GM18505 (cell line): ENCODE results near the gene HLA-DPB1.
"Not testable (repeated sequence)": the region's sequence is repeated elsewhere in the genome, so short reads cannot be mapped to it uniquely, and the experiment has no call there.

Experiments
- ATAC-seq: cut with Tn5 transposase; IDR thresholded peaks from one replicate; pipeline ENCODE4 v1.9.1; 2021; ENCODE audit not compliant: unreplicated experiment
- POLR2A ChIP-seq: IDR thresholded peaks from 4 replicates; pipeline ENCODE4 v1.6.1; 2011; ENCODE audit warnings: borderline replicate concordance; ENCODE audit not compliant: insufficient read depth, insufficient read length; ENCODE audit errors: extremely low read depth

HLA-DPB1 gene

DNA sequence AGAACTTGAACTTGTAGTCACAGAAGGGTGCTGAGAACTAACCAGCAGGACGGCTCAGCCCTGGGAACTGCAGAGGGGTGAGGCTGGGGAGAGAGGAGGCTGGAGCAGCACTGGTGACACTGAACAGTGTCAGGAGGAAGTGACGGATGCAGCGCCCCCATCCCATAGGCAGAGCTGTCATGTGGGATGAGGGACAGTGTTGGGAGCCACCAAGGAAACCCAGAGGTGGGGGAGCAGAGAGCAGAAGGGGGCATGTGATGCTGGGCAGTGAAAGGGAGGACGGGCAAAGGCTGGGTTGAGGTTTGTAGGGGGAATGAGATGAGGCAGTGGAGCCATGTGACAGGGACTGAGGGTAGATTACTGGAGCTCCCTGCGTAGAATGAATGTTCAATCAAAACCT, 2.1 kb downstream of the HLA-DPB1 start:
- TF ChIP-seq POLR2A: peak; percentile 28
- no peak for ATAC-seq

DNA sequence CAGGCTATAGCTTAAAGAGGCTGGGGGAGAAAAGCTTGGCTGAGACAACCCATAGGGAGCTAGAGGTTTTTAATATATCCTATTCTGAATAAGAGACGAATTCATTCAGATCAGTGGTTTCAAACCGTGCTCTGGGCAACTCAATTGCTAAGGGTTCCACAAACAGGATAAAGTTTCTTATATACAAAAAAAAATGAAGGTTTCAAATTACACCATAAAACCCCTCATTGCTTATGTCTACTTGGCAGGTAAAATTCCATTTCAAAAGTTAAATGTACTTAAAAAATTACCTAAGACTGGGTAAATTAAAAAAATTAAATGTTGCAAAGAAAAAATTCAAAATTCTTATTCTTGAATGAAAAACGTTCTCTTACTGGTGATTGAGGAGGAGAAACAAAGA, 2.7 kb downstream of the HLA-DPB1 start:
- no peak for ATAC-seq
- TF ChIP-seq POLR2A: no peak

DNA sequence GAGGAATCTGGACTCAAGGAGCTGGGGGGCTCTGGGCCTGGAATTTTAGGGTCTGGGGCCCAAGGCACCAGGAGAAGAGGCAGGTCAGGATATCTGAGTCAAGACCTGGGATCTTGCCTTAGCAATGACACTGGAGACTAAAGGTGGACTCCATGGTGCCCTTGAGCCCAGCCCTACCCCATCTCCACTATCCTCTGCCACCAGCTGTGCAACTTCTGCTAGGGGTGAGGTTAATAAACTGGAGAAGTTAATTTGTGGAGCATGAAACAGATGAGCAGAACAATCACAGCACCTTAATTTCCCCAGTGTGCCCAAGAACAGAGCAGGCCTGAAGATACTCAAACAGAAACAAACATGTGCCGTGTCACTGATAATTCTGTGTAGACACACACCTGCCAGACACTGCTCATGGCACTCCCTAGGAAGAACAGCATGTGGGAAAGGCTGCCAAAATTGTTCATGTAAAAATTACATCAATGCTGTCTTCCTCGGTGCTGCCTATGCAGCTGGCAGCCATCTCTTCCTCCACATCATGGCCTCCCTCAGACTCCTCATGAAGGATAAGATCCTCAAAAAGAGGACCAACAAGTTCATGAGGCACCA, 3.2 kb downstream of the HLA-DPB1 start:
- no peak for ATAC-seq
- peak; percentile 9 for TF ChIP-seq POLR2A

DNA sequence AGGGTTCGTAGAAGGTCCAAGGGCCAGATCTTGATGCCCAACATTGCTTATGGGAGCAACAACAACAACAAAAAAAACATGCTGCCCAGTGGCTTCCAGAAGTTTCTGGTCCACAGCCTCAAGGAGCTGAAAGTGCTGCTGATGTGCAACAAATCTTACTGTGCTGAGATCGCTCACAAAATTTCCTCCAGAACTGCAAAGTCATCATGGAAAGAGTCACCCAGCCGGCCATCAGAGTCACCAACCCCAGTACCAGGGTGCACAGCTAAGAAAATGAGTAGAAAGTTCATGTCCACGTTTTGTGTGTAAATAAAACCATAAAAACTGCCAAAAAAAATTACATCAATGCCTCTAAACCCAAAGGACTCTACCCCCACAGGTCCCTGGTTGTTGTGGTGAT, 3.8 kb downstream of the HLA-DPB1 start:
- ATAC-seq: no peak
- no peak for TF ChIP-seq POLR2A

DNA sequence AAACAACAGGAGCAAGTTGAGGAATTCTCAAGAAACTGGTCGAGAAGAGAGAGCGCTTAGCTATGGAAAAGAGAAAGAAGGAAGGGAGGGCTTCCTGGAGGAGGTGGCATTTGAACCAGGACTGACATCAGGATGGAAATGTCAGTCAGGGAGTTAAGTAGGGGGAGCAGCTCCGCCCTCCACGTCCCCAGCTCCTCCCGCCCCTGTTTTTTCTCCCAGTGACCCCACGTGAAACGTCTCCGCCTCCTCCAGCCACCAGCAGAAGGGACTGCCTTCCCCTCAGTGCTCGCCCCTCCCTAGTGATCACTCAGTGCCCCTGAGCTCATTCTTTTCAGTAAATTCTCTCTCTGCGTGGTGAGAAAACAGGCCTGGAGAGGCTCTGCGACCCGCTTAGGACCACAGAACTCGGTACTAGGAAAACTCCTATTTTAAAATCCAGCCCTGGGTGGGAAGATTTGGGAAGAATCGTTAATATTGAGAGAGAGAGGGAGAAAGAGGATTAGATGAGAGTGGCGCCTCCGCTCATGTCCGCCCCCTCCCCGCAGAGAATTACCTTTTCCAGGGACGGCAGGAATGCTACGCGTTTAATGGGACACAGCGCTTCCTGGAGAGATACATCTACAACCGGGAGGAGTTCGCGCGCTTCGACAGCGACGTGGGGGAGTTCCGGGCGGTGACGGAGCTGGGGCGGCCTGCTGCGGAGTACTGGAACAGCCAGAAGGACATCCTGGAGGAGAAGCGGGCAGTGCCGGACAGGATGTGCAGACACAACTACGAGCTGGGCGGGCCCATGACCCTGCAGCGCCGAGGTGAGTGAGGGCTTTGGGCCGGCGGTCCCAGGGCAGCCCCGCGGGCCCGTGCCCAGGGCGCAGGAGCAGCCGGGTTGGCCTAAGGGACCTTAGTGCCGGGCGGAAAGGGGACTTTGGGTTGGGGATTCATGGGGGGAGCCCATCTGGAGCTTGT, 4.6 kb downstream of the HLA-DPB1 start:
- no peak for ATAC-seq
- TF ChIP-seq POLR2A: peak; percentile 57

DNA sequence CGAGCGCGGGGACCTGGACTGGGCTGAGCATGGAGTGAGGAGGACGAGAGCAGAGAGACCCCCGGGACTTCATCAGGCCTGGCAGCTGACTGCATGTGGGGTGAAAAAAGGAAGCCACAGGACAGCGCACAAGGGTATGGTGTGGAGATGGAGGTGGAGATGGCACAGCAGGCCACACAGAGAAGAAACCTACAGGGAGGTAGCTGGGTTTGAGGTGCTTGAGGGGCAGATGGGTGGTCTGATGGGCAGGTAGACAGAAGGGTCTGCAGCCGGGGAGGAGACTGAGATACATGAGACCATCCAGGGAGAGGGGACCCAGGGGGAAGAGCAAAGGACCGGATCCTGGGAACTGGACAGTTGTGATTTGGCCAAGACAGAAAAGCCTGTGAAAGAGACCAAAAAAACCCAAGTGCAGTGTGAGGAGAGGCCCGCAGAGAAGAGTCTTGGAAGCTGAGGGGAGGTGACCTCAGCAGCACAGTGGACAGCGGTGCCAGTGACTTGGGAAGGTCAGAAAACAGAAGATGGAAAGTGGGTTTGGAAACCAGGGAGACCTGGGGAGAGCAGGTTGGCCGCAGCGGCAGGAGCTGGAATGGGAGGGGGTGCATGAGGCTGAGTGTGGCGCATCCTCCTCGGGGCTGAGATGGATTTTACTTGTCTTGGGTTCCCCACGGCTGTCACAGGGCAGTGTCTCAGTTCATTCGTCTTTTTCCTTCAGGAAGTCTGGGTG, 5.5 kb downstream of the HLA-DPB1 start:
- no peak for ATAC-seq
- no peak for TF ChIP-seq POLR2A

DNA sequence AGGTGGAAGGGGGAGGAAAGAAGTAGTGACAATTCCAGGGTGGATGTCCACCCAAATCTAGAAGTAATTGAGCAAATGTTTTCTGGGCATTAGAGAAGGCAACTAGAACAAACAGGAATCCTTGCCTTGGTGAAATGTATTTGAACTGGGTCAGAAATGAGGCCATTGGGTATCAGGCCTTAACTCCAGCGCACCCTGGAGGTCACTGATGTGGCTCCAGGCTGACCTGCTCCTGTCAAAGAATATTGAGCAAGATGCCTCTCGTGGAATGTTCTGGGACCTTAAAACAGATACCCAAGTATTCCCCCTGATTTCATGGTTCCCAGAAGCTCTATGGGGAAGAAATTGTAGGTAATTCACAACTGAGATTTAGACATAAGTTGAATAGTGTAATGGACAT, 6.9 kb downstream of the HLA-DPB1 start:
- TF ChIP-seq POLR2A: no peak
- ATAC-seq: no peak

DNA sequence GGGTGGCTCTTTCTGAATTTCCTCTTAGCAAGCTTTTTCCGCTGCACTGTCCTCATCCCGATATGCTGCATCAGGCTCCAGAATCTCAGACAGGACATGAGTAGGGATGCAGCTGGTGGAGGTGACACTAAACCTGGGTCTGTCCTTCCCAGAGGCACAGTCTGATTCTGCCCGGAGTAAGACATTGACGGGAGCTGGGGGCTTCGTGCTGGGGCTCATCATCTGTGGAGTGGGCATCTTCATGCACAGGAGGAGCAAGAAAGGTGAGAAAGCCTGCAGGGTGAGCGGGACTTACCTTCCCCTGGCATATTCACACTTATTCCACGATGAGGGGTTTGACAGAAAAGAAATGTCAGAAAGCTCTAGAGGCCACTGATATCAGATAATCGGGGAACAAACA, 9.8 kb downstream of the HLA-DPB1 start:
- ATAC-seq: no peak
- TF ChIP-seq POLR2A: no peak

DNA sequence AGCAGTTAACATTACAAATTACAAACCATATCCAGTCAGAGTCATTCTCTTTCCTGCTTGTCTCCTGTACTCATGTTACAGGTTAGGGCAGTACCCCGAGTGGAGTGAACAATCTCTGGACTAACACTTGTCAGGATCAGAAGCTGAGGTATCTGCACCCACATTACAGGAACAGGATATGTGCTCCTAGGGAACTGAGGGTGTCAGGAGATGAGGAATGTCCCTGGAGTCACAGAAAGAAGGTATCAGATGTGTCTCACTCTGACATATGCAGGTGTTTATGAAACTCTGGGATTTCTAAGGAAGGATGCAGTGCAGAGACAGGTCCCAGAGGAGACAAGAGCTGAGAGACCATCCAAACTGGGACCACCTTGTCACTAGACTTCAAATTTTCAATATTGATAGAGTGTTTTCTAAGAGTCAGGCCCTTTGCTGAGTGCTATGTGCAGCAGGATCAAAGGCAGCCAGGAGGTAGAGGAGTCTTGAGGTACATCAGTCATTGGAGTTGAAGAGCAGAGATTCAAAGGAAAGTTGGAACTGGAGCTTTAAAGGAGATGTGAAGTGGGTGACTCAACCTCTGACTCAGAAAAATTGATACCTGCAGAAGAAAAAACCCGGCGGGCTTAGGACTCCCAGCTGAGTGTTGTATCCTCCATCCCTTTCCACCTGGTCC, 12.6 kb downstream of the HLA-DPB1 start:
- TF ChIP-seq POLR2A: no peak
- ATAC-seq: no peak

DNA sequence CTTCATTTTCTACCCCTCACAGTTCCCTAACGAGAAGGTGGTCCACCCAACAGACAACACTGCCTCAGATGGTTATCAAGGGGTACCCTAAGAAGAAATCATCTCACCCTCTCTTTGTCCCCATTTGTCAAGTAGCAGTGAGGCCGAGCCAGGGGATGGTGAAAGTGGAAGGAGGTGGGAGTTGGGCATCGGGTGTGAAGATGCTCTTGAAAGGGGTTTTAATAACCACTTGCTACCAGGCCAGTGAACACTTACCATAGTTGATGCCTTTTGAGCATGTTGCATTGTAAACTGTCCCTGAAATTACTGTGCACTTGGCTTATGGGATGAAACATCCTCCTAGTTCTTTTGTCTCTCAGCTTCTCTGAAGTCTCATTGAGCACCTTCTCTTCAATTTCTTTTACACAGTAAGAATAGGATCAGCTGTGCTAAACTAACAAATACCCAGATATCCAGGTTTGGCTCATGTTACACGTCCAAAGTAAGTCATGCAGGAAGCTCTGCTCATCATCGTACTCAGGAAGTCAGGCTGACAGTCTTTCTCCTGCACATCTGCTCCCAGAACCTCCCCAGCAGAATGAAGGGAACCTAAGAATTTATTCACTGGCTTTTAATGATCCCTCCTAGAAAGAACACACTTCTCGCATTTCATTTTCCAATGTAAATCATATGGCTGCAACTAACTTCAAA, 13.3 kb downstream of the HLA-DPB1 start:
- peak; percentile 67 for TF ChIP-seq POLR2A
- ATAC-seq: no peak

DNA sequence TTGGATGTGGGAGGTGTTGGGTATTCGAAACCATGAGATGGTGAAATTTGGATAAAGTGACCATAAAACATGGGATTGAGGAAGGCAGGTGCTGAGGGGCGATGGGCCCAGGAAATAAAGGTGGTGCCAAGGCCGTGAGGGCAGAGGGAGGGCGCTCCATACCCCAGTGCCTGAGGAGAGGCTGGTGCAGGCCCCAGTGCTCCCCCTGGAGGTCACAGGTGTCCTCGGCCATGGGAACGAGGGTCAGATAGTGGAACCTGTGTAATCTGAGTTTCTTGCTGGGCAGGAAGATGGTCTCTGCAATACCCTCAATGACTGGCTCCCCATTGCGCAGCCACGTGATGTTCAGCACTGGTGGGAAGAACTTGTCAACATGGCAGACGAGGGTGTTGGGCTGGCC, 16.2 kb downstream of the HLA-DPB1 start:
- ATAC-seq: no peak

DNA sequence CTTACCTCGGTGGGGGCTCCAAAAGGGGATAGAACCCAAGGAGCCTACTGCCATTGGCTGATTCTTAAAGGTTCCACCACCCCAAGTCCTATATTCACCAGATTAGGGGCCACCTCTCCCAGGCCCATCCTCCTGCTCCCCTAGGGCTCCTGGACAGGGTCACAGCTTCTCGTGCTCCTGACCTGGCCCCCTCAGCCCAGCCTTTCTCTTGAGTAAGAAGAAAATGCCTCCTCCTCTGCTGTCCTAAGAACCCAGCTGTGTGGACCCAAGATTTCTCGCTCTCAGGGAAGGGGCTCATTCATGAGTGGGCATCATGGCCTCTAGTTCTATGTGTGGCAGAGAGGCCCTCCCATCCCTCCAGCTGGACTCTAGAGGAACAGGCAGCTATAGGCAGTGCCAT, 16.6 kb downstream of the HLA-DPB1 start:
- ATAC-seq: no peak

More for the DNA sequence above, 16.2 kb downstream of the HLA-DPB1 start:
- TF ChIP-seq POLR2A: no peak

DNA sequence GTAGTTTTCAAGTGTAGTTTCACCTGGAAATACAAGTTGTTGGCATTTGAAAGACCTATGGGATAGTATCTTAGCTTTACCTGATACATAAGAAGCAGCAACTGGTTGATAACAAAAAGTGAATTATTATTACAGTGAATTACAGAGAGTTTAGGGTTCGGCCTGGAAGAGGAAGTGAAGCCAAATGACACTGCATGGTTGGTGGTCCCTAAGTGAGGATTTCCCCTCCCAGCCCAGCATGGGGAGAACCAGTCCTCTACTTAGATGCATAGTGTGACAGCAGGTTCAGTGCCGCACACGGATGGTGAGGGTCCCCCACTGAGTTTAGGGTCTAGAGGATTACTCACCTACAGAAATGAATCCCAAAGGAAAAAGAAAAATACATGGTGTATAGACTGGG, 18.1 kb downstream of the HLA-DPB1 start:
- ATAC-seq: no peak
- no peak for TF ChIP-seq POLR2A

More for the DNA sequence above, 16.6 kb downstream of the HLA-DPB1 start:
- no peak for TF ChIP-seq POLR2A

DNA sequence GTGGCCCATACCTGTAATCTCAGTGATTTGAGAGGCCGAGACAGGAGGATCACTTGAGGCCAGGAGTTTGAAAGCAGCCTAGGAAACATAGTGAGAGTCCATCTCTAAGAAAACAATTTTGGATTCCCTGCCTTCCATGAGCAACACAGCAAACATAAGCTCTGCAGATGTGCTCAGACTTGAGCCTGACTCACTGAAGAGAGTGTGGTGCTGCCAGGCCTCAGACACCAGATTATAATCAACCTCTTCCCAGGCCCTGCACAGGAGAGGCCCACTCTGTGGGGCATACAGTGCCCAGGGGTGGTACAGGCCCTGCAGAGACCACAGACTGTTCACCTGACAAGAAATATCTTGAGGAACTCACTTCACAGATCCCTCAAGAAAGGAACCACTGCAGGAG, 19.9 kb downstream of the HLA-DPB1 start:
- no peak for TF ChIP-seq POLR2A
- ATAC-seq: no peak

DNA sequence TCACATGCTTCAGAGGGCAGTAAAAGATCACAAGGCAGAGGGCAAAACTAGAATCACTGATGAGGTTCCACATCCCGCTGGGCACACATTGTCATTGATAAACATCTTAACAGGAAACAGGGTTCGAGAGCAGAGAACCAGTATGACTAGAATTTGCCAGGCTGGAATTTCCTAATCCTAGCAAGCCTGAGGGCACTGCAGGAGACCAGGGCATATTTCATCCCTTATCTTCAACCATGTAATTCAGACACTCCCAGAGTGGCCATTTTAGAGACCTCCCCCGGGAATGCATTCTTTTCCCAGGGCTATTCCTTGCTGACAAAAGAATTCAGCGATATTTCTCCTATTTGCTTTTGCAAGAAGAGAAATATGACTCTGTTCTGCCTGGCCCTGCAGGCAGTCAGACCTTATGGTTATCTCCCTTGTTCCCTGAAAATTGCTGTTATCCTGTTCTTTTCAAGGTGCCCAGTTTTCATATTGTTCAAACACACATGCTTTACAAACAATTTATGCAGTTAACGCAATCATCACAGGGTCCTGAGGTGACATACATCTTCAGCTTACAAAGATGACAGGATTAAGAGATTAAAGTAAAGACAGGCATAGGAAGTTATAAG, 25.4 kb downstream of the HLA-DPB1 start:
- ATAC-seq: not testable (repeated sequence)
